ENCODE measurements around the gene MAP3K8.

- no peak for TF ChIP-seq CTCF (IDR thresholded peaks at IDR 0.05 in 2 of 3, conservative IDR thresholded peaks at IDR 0.05 in 1 of 3; ENCODE audit: control insufficient read depth in 2 of 3, extremely low read depth in 1 of 3, insufficient read depth in 1 of 3, low read depth in 3 of 3, low read length in 3 of 3)
- TF ChIP-seq ETV6 (conservative IDR thresholded peaks at IDR 0.05 in 1 of 2, IDR thresholded peaks at IDR 0.05 in 1 of 2; ENCODE audit: borderline replicate concordance in 1 of 2, low read depth in 1 of 2) = no peak
- TF ChIP-seq NFYB (IDR thresholded peaks at IDR 0.05; ENCODE audit: insufficient read depth, low read depth, low read length) = no peak
- no peak for TF ChIP-seq CEBPB (IDR thresholded peaks at IDR 0.05; ENCODE audit: borderline replicate concordance in 1 of 2, low read depth in 2 of 2, low read length in 2 of 2)
- no peak for TF ChIP-seq POLR2A (IDR thresholded peaks at IDR 0.05; ENCODE audit: low read depth, low read length)
- no peak for TF ChIP-seq CREB1 (IDR thresholded peaks at IDR 0.05; ENCODE audit: low read depth)
- no peak for TF ChIP-seq CBFB (IDR thresholded peaks at IDR 0.05; ENCODE audit: low read depth)
Measured at GRCh38 chr10:30463944-30464451, 30.0 kb downstream of the MAP3K8 start.
